Stimulated activated CD8-positive, alpha-beta memory T cell treated with anti-CD3 and anti-CD28 coated beads, Interleukin-4, amount 100 ng/mL, for 4 hours (primary cell): ENCODE results near the gene NFYC.

Experiments used
- DNase-seq, 2 donors: peaks; one replicate each; pipeline ENCODE4 v3.0.0-alpha.2; 2020; ENCODE audit warnings: low read depth in 2 of 2, low spot score in 1 of 2

Gene NFYC

GRCh38 chr1:40794974-40795715 is 103.6 kb downstream of the NFYC start:
- DNase-seq, result no peak

- no peak for DNase-seq
Measured at GRCh38 chr1:40795811-40796586, 104.5 kb downstream of the NFYC start.

GRCh38 chr1:40796939-40797667 is 105.6 kb downstream of the NFYC start:
- no peak for DNase-seq

- no peak for DNase-seq
Measured at GRCh38 chr1:40797668-40798010, 106.1 kb downstream of the NFYC start.

- DNase-seq, result no peak
Measured at GRCh38 chr1:40798366-40799281, 107.1 kb downstream of the NFYC start.

- no peak for DNase-seq
Measured at GRCh38 chr1:40799351-40799867, 107.9 kb downstream of the NFYC start.

GRCh38 chr1:40801742-40802077 is 110.2 kb downstream of the NFYC start:
- no peak for DNase-seq

- peak; percentile 65 to 68 for DNase-seq
Measured at GRCh38 chr1:40802078-40802741, 110.7 kb downstream of the NFYC start.

GRCh38 chr1:40802742-40803113 is 111.2 kb downstream of the NFYC start:
- DNase-seq, result no peak

- DNase-seq, result no peak
Measured at GRCh38 chr1:40803447-40803846, 111.9 kb downstream of the NFYC start.

- no peak for DNase-seq
Measured at GRCh38 chr1:40803902-40804301, 112.4 kb downstream of the NFYC start.

- DNase-seq, result no peak
Measured at GRCh38 chr1:40806240-40806639, 114.7 kb downstream of the NFYC start.

GRCh38 chr1:40806731-40807695 is 115.5 kb downstream of the NFYC start:
- no peak for DNase-seq

GRCh38 chr1:40808002-40808401 is 116.5 kb downstream of the NFYC start:
- DNase-seq, result no peak

GRCh38 chr1:40808444-40808843 is 116.9 kb downstream of the NFYC start:
- DNase-seq, result no peak

- DNase-seq, result no peak
Measured at GRCh38 chr1:40808909-40809308, 117.4 kb downstream of the NFYC start.

- DNase-seq, result no peak
Measured at GRCh38 chr1:40810927-40811326, 119.4 kb downstream of the NFYC start.

- no peak for DNase-seq
Measured at GRCh38 chr1:40815420-40815819, 123.9 kb downstream of the NFYC start.

GRCh38 chr1:40817791-40818263 is 126.3 kb downstream of the NFYC start:
- no peak for DNase-seq
